Embryonic facial prominence (tissue), 1 donor: ENCODE data around the gene TPRN.

ENCODE experiments used
- DNase-seq: peaks from one replicate; pipeline ENCODE4 v3.0.0-alpha.2; 2016; ENCODE audit errors: extremely low spot score

TPRN gene

GRCh38 chr9:137236238-137236935, 35.8 kb upstream of the TPRN start:
- peak; percentile 40 for DNase-seq

GRCh38 chr9:137235424-137236237, 35.1 kb upstream of the TPRN start:
- no peak for DNase-seq

- DNase-seq, result no peak
Observed at GRCh38 chr9:137234758-137235423, 34.4 kb upstream of the TPRN start.

GRCh38 chr9:137234055-137234697, 33.6 kb upstream of the TPRN start:
- no peak for DNase-seq

GRCh38 chr9:137233143-137233980, 32.8 kb upstream of the TPRN start:
- DNase-seq, result no peak

- no peak for DNase-seq
Observed at GRCh38 chr9:137232510-137232909, 32.0 kb upstream of the TPRN start.

GRCh38 chr9:137232101-137232500, 31.6 kb upstream of the TPRN start:
- DNase-seq, result no peak

- no peak for DNase-seq
Observed at GRCh38 chr9:137231372-137232039, 31.0 kb upstream of the TPRN start.

GRCh38 chr9:137230705-137231371, 30.3 kb upstream of the TPRN start, which contains the start of gene SLC34A3:
TSS of gene SLC34A3 (plus strand) at chr9:137230901. CDS start at chr9:137231703, 802 bp downstream.
- no peak for DNase-seq

- DNase-seq, result no peak
Observed at GRCh38 chr9:137229903-137230704, 29.6 kb upstream of the TPRN start.

GRCh38 chr9:137228968-137229896, 28.7 kb upstream of the TPRN start:
- DNase-seq, result no peak

GRCh38 chr9:137228506-137228967, 28.0 kb upstream of the TPRN start:
- DNase-seq, result no peak

GRCh38 chr9:137227853-137228505, 27.4 kb upstream of the TPRN start:
- no peak for DNase-seq

- no peak for DNase-seq
Observed at GRCh38 chr9:137227054-137227852, 26.7 kb upstream of the TPRN start, which contains the start of gene RNF224. TSS of gene RNF224 (plus strand) at chr9:137227502. CDS start at chr9:137228336, 834 bp downstream.

- no peak for DNase-seq
Observed at GRCh38 chr9:137226338-137227053, 26.0 kb upstream of the TPRN start.
